Tibial artery (tissue), 4 donors: ENCODE measurements around the gene DHRS13.

Experiments
- DNase-seq, 2 donors: peaks; one replicate each; pipeline ENCODE4 v3.0.0-alpha.2; 2019
- H3K27ac ChIP-seq, 2 donors: fragments of 200-600 bp; sonication (generic) in 1 of 2; 1 replicate in 1 of 2; 2 replicates in 1 of 2; pipeline ENCODE4 v1.5.1; 2018 to 2019; ENCODE audit warnings: mild to moderate bottlenecking in 1 of 2
- H3K27me3 ChIP-seq, 2 donors: fragments of 200-600 bp; sonication (generic) in 1 of 2; one replicate each; pipeline versions ENCODE4 v1.5.1 to v1.6.0; 2016 to 2019
- H3K36me3 ChIP-seq, 3 donors: fragments of 200-600 bp; sonication (generic) in 2 of 3; one replicate each; pipeline ENCODE4 v1.5.1; 2016 to 2019; ENCODE audit warnings: mild to moderate bottlenecking in 2 of 3
- H3K4me1 ChIP-seq, 4 donors: fragments of 200-600 bp; sonication (generic) in 2 of 4; 1 replicate in 3 of 4; 2 replicates in 1 of 4; pipeline ENCODE4 v1.5.1; 2016 to 2019
- H3K4me3 ChIP-seq, 2 donors: fragments of 200-600 bp; sonication (generic) in 1 of 2; 1 replicate in 1 of 2; 2 replicates in 1 of 2; pipeline ENCODE4 v1.5.1; 2018 to 2019; ENCODE audit warnings: mild to moderate bottlenecking in 2 of 2
- H3K9me3 ChIP-seq, 3 donors: fragments of 200-600 bp; sonication (generic) in 1 of 3; one replicate each; pipeline ENCODE4 v1.5.1; 2016 to 2019
- intact Hi-C: fragments of 100-400 bp; cut with DNase I; formaldehyde crosslinking; loops from one replicate; pipeline ENCODE4 v1.15.0; 2023; ENCODE audit warnings: low total_unique reads
- TF ChIP-seq, protein P1 (sequence below), 2 experiments: fragments of 200-600 bp in 1 of 2; fragments of 450-650 bp in 1 of 2; IDR thresholded peaks; one replicate each; pipeline ENCODE4 v1.5.1; 2017 to 2019; ENCODE audit warnings: antibody characterized with exemption in 2 of 2, mild to moderate bottlenecking in 1 of 2, moderate library complexity in 1 of 2

Gene DHRS13

DNA sequence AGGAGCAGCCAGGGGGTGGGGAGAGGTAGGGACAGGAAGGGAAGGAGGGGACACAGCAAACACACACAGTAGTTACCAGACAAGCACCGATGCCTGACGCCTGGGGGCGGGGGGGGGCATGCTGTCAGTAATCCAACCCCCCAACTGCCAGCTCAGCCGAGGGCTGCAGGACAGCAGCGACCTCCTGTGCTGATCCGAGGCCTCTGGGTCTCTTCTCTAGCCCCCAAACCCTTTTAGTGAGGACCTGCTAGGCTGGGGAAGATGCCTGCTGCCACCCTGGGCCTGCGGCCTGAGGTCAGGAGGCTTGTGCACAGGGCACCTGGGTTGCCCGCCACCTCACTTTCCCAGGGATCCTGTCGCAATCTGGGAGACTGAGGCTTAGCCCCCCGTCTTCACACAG is 16.9 kb downstream of the DHRS13 start:
- H3K9me3 ChIP-seq: no peaks in the 10 kb centered on the region
- intact Hi-C loops: no loop called here
- H3K36me3 ChIP-seq: peaks cover 52 to 76% (median 68%) of the 10 kb centered on the region in 3 donors
- peaks cover 0 to 5% (median under 1%) of the 10 kb centered on the region in 4 donors for H3K4me1 ChIP-seq
- H3K4me3 ChIP-seq: no peak overlapping the region
- TF ChIP-seq, protein P1, sequence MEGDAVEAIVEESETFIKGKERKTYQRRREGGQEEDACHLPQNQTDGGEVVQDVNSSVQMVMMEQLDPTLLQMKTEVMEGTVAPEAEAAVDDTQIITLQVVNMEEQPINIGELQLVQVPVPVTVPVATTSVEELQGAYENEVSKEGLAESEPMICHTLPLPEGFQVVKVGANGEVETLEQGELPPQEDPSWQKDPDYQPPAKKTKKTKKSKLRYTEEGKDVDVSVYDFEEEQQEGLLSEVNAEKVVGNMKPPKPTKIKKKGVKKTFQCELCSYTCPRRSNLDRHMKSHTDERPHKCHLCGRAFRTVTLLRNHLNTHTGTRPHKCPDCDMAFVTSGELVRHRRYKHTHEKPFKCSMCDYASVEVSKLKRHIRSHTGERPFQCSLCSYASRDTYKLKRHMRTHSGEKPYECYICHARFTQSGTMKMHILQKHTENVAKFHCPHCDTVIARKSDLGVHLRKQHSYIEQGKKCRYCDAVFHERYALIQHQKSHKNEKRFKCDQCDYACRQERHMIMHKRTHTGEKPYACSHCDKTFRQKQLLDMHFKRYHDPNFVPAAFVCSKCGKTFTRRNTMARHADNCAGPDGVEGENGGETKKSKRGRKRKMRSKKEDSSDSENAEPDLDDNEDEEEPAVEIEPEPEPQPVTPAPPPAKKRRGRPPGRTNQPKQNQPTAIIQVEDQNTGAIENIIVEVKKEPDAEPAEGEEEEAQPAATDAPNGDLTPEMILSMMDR (IDR thresholded peaks at IDR 0.05): no peak
- H3K27ac ChIP-seq: no peak overlapping the region
- DNase-seq: no peak
- H3K27me3 ChIP-seq: no peaks in the 10 kb centered on the region

GRCh38 chr17:28885363-28885762 is 17.5 kb downstream of the DHRS13 start:
- Histone ChIP-seq H3K4me1 (peaks cover 0 to 5% (median 0%) of the 10 kb centered on the region in 4 donors), H3K36me3 (peaks cover 58 to 78% (median 74%) of the 10 kb centered on the region in 3 donors), H3K27me3 (no peaks in the 10 kb centered on the region), H3K4me3 (no peak overlapping the region), H3K9me3 (no peaks in the 10 kb centered on the region), H3K27ac (no peak overlapping the region)
- intact Hi-C loops: no loop called here
- DNase-seq: no peak
- TF ChIP-seq, protein P1 (IDR thresholded peaks at IDR 0.05): no peak

DNA sequence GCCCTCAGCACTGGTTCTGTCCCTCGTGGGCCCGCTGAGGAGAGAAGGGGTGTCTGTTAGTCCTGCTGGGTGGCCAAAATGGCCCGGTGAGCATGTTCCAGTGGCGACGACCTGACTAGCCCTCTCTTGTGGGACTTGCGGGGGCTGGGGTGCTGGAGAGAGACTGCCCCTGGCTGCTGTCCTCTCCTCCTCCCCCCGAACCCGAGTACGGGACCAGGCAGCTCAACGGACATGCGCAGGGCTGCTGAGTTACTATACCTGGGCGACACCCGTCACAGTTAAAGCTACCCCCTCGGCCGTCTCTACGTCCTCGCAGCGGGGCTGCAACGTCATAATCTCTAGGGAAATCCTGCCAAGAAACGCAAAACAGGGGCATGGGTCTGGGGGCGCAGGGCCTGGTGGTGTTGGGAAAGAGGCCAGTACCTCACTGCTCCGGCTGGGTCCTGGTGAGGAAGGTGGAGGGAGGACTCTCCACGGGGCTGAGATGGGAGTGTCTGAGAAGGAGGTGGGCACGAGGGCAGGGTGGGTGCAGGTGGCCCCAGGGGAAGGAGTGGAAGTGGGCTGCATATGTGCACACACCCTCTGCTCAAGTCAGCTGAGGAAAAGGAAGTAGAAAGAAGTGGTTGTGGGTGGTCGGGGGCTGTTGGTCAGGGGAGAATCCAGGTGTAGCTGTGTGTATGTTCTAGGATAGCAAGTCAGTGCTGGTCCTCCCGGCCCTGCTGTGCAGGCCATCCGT is 18.7 kb downstream of the DHRS13 start:
- TF ChIP-seq, protein P1 (IDR thresholded peaks at IDR 0.05): no peak
- H3K36me3 ChIP-seq: peaks cover 70 to 90% (median 86%) of the 10 kb centered on the region in 3 donors
- no peak overlapping the region for H3K4me3 ChIP-seq
- DNase-seq: no peak
- no peaks in the 10 kb centered on the region for H3K9me3 ChIP-seq
- intact Hi-C loops: no loop called here
- no peaks in the 10 kb centered on the region for H3K27me3 ChIP-seq
- no peak overlapping the region for H3K27ac ChIP-seq
- H3K4me1 ChIP-seq: no peaks in the 10 kb centered on the region

GRCh38 chr17:28882154-28882895 is 20.6 kb downstream of the DHRS13 start:
- Histone ChIP-seq H3K4me1 (no peaks in the 10 kb centered on the region), H3K27me3 (no peaks in the 10 kb centered on the region), H3K36me3 (peaks cover 76 to 98% (median 90%) of the 10 kb centered on the region in 3 donors), H3K27ac (no peak overlapping the region), H3K4me3 (no peak overlapping the region), H3K9me3 (no peaks in the 10 kb centered on the region)
- intact Hi-C loops: no loop called here
- TF ChIP-seq, protein P1 (IDR thresholded peaks at IDR 0.05): no peak
- no peak for DNase-seq

DNA sequence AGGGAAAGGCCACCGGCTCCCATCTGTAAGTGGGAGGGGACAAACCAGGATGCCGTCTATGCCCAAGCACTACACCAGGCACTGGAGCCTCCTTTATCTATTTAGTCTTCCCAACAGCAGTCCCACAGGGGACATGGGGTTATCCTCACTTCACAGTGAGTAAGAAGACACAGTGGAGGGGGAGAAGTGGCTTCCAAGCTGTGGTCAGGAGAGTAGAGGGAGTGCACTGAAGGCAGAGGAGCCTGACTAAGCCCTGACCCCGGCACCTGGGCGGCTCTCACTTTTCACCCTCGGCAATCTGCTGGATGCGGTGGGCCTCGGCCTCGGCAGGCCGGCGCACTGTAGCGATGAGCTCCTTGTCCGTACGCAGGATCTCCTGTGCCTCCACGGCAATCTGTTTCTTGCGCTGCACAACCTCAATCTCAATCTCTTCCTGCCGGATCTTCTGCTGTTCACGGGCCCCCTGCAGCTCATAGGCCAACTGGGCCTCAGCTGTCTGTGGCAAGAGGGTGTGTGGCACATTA is 21.3 kb downstream of the DHRS13 start:
- no peak for DNase-seq
- no peak overlapping the region for H3K27ac ChIP-seq
- H3K4me3 ChIP-seq: no peak overlapping the region
- no peaks in the 10 kb centered on the region for H3K9me3 ChIP-seq
- H3K27me3 ChIP-seq: no peaks in the 10 kb centered on the region
- intact Hi-C loops: no loop called here
- peaks cover 73 to 91% (median 84%) of the 10 kb centered on the region in 3 donors for H3K36me3 ChIP-seq
- TF ChIP-seq, protein P1 (IDR thresholded peaks at IDR 0.05): no peak
- H3K4me1 ChIP-seq: no peaks in the 10 kb centered on the region
